ENCODE data around the gene PRX. TPM values are rescaled to one million over a fixed set of nuclear protein-coding genes. Genes with fewer than 3 reads are reported as not detected.

Gene PRX
- total RNA-seq, 2 donors from 2014 or later, result 1.4 to 1.7 TPM

DNA sequence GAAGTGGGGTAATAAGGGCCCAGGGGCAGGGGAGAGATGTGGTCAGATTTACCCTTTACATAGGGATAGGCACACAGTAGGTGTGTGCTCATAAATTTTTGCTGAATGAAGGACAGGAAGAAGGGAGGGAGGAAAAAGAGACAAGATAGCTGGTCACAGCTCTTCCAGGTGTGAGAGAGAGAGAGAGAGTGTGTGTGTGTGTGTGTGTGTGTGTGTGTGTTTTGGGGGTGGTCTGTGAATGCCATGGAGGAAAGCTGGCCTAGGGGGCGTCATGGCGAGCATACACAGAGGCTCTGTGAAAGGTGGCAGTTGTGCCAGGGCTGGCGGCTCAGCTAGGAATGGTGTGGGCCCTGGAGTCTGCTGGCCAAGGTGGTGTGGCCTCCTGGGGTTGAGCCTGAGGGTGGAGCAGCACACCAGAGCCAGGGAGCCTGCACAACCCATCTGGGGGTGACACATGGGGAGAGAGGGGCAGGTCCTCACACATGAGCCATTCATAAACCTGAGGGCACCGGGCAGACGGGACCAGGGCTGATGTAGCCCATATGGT is 6.0 kb upstream of the PRX start:
- Histone ChIP-seq H3K4me1 (peaks cover 2% of the 10 kb centered on the region), H3K36me3 (no peaks in the 10 kb centered on the region), H3K27me3 (no peaks in the 10 kb centered on the region), H3K9ac (ENCODE audit: low read depth in 2 of 2, low read length in 2 of 2) (no peak overlapping the region), H3K9me3 (no peaks in the 10 kb centered on the region), H3K4me3 (no peak overlapping the region), H3K27ac (no peak overlapping the region)
- DNase-seq, result no peak
- intact Hi-C loops (cut with DNase I), result no loop called here
- TF ChIP-seq, protein P1, sequence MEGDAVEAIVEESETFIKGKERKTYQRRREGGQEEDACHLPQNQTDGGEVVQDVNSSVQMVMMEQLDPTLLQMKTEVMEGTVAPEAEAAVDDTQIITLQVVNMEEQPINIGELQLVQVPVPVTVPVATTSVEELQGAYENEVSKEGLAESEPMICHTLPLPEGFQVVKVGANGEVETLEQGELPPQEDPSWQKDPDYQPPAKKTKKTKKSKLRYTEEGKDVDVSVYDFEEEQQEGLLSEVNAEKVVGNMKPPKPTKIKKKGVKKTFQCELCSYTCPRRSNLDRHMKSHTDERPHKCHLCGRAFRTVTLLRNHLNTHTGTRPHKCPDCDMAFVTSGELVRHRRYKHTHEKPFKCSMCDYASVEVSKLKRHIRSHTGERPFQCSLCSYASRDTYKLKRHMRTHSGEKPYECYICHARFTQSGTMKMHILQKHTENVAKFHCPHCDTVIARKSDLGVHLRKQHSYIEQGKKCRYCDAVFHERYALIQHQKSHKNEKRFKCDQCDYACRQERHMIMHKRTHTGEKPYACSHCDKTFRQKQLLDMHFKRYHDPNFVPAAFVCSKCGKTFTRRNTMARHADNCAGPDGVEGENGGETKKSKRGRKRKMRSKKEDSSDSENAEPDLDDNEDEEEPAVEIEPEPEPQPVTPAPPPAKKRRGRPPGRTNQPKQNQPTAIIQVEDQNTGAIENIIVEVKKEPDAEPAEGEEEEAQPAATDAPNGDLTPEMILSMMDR (IDR thresholded peaks at IDR 0.05), result no peak

DNA sequence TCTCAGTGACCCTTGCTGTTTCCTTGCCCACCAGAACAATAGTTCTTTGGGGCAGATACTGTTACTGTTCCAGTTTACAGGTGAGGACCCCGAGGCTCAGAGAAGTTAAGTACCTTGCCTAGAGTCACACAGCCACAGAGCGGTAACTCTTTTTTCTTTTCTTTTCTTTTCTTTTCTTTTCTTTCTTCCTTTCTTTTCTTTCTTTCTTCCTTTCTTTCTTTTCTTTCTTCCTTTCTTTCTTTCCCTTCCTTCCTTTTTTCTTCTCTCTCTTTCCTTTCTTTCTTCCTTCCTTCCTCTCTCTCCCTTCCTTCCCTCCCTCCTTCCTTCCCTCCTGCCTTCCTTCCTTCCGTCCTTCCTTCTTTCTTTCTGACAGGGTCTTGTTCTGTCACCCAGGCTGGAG is 4.9 kb upstream of the PRX start:
- TF ChIP-seq, protein P1 (IDR thresholded peaks at IDR 0.05), result no peak
- intact Hi-C loops (cut with DNase I), result no loop called here
- no peaks in the 10 kb centered on the region for H3K36me3 ChIP-seq
- H3K27ac ChIP-seq, result peak overlapping the region; percentile 56
- no peak for DNase-seq
- no peak overlapping the region for H3K9ac ChIP-seq (ENCODE audit: low read depth in 2 of 2, low read length in 2 of 2)
- H3K4me3 ChIP-seq, result no peak overlapping the region
- no peaks in the 10 kb centered on the region for H3K27me3 ChIP-seq
- no peaks in the 10 kb centered on the region for H3K4me1 ChIP-seq
- no peaks in the 10 kb centered on the region for H3K9me3 ChIP-seq

- peak overlapping the region in 1 of 2 donors; percentile 44 for H3K9ac ChIP-seq (ENCODE audit: low read depth in 2 of 2, low read length in 2 of 2)
- H3K27me3 ChIP-seq, result no peaks in the 10 kb centered on the region
- H3K9me3 ChIP-seq, result no peaks in the 10 kb centered on the region
- TF ChIP-seq, protein P1 (IDR thresholded peaks at IDR 0.05), result no peak
- intact Hi-C loops (cut with DNase I), result no loop called here
- peak overlapping the region; percentile 56 for H3K27ac ChIP-seq
- H3K4me3 ChIP-seq, result no peak overlapping the region
- no peaks in the 10 kb centered on the region for H3K4me1 ChIP-seq
- H3K36me3 ChIP-seq, result no peaks in the 10 kb centered on the region
- no peak for DNase-seq
Observed at GRCh38 chr19:40417643-40417981, 4.4 kb upstream of the PRX start.

DNA sequence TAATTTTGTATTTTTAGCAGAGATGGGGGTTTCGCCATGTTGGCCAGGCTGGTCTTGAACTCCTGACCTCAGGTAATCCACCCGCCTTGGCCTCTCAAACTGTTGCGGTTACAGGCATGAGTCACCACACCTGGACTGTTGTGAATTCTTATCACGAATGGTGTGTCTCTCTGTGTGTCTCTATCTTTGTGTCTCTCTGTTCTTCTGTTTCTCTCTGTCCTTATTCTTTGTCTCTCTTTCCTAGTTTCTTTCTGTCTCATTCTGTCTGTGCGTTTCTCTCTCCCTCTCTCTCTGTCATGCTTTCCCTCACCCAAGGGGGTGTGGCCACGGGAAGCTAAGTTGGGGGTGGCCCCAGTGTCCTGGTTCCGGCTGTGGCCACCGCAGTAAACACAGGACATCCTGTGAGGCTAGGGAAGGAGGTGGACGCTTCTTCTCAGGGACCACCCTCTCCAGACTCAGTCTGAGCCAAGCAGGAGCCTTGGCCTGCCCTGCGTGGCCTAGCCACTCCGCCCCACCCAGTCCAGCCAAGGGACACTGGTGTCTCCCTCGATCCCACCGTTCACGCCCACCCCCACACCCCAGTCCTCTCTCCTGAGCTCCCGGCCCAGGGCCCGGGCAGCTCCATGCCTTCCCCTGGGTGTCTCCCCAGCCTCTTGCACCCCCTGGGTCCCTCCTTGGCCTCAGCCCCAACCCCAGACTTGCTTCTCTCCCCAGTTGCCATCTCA is 3.9 kb upstream of the PRX start:
- DNase-seq, result no peak
- TF ChIP-seq, protein P1 (IDR thresholded peaks at IDR 0.05), result no peak
- H3K36me3 ChIP-seq, result no peaks in the 10 kb centered on the region
- no peaks in the 10 kb centered on the region for H3K4me1 ChIP-seq
- no peaks in the 10 kb centered on the region for H3K27me3 ChIP-seq
- peak overlapping the region; percentile 56 for H3K27ac ChIP-seq
- intact Hi-C loops (cut with DNase I), result no loop called here
- no peaks in the 10 kb centered on the region for H3K9me3 ChIP-seq
- peak overlapping the region in 1 of 2 donors; percentile 44 for H3K9ac ChIP-seq (ENCODE audit: low read depth in 2 of 2, low read length in 2 of 2)
- H3K4me3 ChIP-seq, result no peak overlapping the region

- TF ChIP-seq, protein P1 (IDR thresholded peaks at IDR 0.05), result no peak
- intact Hi-C loops (cut with DNase I), result no loop called here
- H3K27me3 ChIP-seq, result no peaks in the 10 kb centered on the region
- no peaks in the 10 kb centered on the region for H3K4me1 ChIP-seq
- no peak overlapping the region for H3K27ac ChIP-seq
- H3K36me3 ChIP-seq, result no peaks in the 10 kb centered on the region
- H3K9ac ChIP-seq (ENCODE audit: low read depth in 2 of 2, low read length in 2 of 2), result no peak overlapping the region
- no peak overlapping the region for H3K4me3 ChIP-seq
- no peaks in the 10 kb centered on the region for H3K9me3 ChIP-seq
- no peak for DNase-seq
Observed at GRCh38 chr19:40415768-40416167, 2.6 kb upstream of the PRX start.

All from colonic mucosa (tissue), 4 donors.